HG02973 (cell line): Measurements from ENCODE around the gene DPPA3.
"Not testable (repeated sequence)": the region's sequence is repeated elsewhere in the genome, so short reads cannot be mapped to it uniquely, and the experiment has no call there.

ENCODE experiments used
- ATAC-seq: cut with Tn5 transposase; IDR thresholded peaks from one replicate; pipeline ENCODE4 v1.9.1; 2021; ENCODE audit warnings: moderate library complexity; ENCODE audit not compliant: unreplicated experiment

The DPPA3 gene

DNA sequence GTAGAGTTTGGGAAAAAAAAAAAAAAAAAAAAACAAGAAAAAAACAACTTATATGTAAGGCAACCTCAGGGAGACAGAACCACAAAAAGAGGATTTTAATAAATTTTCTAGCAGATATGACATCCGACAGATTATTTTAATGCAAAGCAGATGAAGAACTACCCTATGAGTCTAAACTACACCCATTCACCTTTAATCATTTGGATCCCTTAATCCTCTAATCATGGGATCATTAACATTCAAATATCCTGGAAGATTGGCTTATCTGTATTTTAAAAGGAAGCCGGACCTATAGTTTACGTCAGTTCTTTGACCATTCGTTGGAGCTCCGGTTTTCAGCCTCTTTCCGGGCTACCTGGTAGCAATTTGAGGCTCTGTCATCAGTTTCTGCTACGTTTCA is at the start of gene DPPA3:
DPPA3 (plus strand) TSS at position 301 of the 400 bp plus-strand sequence. CDS start 138 bp downstream, outside the sequence.
- ATAC-seq: no peak

DNA sequence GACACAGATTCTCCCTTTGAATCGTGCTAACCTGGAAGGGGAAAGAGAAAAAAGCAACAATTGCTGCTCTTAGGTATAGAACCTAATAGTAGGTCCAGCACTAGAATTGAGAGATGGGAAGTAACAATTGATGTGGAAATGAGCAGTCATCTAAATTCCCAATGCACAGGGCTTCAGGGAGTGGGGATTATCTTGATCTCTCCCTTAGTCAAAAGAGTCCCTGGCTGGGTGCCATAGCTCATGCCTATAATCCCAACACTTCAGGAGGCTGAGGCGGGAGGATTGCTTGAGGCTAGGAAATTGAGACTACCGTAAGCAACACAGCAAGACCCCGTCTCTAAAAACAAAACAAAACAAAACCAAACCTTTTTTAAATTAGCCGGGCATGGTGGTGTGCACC is 49.5 kb upstream of the DPPA3 start:
- no peak for ATAC-seq

DNA sequence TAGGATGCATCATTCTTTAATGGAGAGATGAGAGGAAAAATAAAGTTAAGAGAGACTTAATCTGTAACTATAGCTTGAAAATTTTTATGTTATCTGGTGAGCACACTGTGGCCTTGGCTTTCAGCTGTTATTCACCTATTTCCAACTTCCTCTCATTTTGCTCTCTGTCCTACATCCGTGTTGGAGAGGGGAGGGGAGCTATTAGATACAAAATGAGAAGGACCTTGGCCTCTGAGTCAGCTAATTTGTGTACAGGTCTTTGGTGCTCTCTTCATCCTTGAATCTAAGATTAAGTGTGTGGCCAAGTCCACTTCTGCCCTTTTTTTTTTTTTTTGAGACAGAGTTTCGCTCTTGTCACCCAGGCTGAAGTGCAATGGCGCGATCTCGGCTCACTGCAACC is 44.6 kb upstream of the DPPA3 start:
- ATAC-seq: no peak

DNA sequence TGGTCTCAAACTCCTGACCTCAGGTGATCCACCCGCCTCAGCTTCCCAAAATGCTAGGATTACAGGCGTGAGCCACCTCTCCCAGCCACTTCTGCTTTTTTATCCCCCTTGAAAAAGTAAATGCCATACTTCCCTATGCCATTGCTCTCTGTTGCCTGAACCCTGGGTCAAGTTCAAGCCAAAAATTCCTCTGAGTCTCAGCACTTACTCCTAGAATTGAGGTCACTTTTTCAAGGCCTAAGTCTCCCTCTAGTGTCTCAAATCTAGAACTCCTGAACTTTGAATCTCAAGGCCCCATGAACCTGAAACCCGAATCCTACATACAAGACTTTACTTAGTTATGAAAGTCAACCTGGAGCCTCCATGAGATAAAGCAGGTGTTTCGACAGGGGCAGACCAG is 44.1 kb upstream of the DPPA3 start:
- ATAC-seq: no peak

DNA sequence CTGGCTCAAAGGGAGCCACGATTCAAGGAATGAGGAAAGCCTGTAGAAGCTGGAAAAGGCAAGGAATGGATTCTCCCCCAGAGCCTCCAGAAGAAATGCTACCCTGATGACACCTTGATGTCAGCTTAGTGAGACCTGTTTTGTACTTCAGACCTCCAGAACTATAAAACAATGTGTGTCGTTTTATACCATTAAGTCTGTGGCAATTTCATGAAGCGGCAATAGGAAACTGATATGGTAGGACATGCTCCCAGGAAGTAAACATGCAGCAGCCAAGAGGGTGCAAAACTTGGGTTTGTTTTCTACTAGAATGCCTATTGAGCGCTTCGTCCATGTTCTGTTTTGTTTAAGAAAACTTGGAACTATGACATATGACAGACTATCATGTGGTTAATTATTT is 43.1 kb upstream of the DPPA3 start:
- ATAC-seq: no peak

DNA sequence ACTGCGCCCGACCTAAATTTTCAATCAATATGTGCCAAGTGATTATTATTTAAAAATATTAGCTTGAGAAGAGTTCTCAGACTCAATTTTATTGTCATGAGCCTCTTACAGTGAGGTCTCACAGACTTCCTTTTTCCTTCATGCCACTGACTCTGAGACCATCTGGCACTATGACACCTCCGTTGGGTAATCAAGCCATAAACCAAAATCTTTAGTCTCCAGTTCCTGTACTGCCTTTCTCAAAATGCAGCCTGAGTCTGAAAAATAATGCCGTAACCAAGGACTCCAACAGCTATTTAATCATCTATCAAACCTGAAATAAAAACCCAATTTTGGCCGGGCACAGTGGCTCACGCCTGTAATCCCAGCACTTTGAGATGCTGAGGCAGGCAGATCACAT is 35.8 kb upstream of the DPPA3 start:
- ATAC-seq: not testable (repeated sequence)

DNA sequence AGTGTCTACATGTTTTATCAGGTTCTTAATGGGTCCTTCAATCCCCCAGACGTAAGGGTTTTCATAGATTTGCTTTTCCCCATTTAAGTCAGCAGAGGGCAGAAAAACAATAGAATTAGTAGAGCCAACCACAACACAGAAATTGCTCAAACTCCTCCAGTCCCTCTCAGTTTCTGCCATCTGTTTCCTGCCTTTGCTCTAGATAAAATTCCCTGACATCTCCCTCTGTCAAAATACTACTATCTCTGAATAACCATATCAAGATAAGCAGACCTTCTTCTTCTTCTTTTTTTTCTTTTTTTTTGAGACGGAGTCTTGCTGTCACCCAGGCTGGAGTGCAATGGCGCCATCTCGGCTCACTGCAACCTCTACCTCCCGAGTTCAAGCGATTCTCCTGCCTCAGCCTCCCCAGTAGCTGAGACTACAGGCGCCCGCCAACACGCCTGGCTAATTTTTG is 33.8 kb upstream of the DPPA3 start:
- not testable (repeated sequence) for ATAC-seq

DNA sequence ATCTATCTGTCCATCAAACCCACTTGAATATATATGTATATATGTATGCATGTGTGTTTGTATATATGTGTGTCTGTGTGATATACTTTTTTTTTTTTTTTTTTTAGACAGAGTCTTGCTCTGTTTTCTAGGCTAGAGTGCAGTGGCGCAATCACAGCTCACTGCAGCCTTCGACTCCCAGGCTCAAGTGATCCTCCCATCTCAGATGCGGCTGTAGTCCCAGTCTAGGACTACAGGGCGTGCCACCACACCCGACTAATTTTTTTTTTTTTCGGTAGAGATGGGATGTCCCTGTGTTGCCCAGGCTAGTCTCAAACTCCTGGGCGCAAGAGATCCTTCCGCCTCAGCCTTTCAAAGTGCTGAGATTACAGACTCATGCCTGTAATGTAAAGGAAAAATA is 32.5 kb upstream of the DPPA3 start:
- no peak for ATAC-seq

DNA sequence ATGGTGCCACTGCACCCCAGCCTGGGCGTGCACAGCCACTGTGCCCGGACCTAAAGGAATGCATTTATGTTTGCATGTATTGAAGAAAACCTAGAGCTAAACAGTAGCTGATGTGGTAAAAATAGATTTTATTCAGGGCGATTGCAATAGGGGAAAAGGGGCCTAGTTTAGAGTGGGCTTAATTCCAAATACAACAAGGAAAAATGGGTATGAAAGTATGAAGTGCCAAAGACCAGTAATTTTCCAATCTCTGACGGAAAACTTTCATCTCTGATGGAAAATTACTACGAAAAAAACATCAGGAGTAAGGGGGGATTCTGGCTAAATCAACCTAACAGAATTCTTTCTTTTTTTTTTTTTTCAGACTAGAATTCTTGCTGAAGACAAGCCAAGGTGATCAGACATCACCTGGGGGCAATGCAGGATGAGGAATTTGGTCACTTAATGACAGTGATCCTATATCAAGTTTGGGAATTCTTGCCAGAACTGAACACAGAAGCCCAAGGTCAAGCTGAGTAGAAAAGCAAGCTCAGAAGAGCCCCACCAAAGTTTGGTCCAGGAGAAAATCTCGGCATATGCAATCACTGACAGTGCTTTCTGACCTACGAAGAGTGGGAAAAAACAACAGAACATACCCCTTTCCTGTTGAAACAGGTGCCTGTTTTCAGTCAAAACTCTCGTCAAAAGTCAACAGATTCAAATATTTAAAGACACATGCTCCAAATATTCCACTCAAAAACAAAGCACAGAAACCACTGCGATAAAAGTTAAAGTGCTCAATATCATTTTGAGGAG is 31.8 kb upstream of the DPPA3 start:
- ATAC-seq: no peak

DNA sequence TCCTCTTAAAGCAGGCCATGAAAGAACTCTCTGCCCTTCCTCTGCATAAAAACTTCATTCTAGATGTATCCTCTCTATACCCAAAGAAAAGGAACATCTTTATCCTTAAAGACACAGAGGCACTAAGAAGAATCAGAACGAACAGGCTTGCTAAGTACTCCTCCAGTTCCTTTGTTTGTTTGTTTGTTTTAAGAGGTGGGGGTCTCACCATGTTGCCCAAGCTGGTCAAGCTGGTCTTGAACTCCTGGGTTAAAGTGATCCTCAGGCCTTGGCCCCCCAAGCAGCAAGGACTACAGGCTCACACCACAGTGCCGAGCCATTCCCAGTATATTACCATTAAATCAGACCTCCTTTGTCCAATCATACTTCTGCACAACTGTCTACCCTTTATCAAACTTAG is 29.7 kb upstream of the DPPA3 start:
- ATAC-seq: no peak

DNA sequence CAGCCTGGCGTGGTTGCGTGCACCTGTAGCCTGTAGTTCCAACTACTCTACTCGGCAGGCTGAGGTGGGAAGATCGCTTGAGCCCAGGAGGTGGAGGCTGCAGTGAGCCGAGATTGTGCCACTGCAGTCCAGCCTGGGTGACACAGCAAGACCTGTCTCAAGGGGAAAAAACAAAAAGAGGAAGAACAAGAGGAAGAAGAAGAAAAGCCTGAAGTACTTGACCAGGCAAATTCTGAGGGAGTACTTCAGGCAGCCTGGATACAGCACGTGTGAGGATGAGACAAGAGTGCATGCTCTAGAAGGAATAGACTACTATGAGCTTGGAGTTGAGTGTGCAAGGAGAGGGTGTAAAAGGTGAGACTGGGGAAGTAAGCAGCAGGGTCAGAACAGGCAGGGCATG is 17.4 kb upstream of the DPPA3 start:
- no peak for ATAC-seq

DNA sequence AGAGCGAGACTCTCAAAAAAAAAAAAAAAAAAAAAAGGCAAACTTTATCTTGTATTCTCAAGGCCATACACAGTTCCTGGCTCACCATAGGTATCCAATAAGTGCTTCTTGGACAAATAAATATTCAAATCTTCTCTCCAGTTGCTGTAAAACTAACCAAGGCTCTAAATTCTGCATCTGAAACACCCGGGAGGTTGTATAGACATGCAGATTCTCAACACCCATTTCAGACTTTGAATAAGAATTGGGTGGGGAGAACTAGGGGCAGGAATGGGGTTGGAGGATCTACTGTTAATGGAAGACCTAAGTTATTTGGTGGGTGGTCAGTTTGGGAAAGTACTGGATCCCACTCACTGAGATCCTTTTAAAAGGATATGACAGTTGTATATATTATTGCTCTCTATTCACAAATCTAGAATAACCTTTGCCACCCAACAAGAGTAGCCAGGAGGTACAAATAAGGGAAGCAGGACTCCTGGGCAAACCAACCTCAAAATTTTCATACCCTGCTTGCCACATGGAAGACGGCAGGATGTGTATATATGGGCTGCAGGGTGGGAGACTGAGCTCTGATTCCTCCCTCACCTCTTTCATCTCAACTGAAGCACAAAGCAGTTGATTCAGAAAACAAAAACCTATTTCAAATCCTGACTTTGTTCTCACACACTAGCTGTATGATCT is 16.5 kb upstream of the DPPA3 start:
- no peak for ATAC-seq

DNA sequence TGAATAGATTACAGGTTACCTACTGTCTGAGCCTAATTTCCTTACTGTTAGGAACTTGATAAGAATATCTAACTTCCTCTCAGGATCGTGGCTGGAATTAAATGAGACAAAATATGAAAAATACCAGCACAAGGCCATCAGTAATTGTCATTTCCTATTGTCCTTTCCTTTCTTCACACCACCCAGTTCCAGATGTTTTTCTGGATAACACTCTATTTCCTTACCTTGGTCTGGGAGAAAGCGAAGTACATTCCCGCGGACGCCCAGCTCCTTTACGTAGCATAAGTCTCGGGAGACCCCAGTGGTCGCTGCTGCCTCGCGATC is 16.0 kb upstream of the DPPA3 start:
- no peak for ATAC-seq

DNA sequence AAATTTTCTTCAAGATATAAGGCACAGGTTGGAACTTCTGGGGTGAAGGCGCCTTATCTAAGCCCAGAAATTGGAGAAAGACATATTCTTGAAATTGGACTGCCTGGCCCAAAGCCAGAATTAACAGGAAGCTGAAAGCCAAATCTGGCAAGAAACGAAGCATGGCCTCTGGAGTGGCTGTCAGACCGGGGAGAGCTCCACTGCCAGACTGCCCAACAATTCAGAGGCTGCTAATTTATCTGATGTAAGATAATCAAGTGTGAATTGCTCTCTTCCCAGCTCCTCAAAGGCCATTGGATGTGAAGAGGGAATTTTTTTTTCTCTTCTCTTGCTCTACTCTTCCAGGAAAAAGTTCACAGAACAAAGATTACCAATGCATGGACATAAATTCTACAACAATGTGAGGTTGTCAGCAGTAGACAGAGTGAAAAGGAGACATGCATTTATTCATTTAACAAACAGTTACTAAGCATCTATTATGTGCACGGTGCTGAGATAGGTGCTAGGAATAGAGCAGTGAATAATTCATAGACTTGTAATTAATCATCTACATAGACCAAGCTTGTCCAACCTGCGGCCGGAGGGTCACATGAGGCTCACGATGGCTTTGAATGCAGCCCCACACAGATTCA is 15.6 kb upstream of the DPPA3 start, which contains the start of gene GDF3:
GDF3 (minus strand) TSS at position 210 of the 632 bp plus-strand sequence; CDS start at position 163, 47 bp downstream.
- no peak for ATAC-seq

DNA sequence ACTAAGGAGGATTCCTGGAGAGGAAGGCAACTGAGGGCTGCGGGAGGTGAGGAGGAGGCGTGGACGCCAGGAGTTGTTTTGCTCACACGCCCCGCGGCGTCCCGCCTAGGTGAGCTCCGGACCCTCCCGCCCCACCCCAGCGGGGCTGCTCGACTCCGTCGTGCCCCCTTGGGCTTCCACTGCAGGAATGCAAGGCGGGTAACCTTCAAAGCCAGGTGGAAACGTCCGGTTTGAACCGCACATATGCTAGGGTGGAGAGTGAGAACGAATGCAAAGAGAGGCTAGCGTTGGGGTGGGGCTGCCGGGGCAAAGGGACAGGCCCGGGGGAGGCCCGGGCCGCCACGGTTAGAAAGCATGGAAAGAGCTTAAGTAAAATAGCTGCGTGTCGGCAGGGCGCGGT is 5.4 kb upstream of the DPPA3 start:
- ATAC-seq: no peak

DNA sequence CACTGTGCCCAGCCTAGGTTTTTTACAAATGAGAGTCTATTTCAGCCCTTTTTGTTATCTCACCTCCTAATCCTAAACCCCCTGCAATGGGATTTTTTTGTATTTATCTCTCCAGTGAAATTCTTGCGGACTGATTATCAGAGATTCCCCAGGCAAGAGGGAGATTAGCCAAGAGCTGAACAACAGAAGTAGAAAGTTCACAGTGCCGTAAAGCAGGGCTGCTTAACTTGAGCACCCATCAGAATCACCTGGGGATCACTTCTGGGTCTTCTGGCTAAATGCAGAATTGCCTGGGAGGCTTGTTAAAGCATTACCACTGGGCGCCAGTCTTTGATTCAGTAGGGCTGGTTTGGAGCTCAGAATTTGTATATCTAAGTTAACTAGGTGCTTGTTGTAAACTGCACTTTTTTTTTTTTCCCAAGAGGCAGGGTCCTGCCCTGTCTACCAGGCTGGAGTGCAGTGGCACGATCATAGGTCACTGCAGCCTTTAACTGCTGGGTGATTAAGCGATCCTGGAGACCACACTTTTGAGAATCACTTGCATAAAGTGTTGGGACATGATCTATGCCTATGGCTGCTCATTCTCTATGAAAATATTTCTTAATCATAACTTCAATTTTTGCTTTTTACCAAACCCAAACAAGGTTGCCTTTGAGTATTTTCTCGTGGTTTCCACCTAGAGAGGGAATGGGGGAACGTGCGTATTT is 1.1 kb upstream of the DPPA3 start:
- no peak for ATAC-seq

DNA sequence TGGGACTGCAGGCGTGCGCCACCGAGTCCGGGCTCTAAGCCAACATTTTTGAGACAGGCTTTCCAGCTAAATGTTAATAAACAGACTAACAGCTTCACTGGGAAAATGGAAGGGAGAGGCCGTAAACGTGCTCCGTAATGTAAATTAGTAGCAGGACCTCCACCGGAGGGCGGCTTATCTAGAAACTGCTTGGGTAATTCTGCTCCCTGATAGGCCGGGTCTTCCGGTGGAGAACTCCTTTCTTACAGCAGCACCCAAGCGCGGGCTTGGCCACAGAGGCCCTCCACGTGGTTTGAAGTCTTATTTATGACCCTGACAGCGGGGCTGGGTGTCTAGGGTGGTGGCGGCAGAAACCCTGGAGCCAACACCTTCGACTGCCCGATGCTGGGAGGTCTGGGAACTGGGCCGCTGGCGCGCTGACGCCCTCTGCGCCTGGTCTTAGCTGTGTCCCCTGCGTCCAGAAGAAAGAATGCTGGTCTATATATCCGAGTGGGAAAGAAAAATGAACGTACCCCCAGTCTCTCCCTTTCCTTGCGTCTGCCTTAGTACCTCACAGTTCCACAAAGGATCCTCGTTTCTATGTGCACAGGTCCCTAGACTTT is 1.7 kb downstream of the DPPA3 start:
- ATAC-seq: no peak

DNA sequence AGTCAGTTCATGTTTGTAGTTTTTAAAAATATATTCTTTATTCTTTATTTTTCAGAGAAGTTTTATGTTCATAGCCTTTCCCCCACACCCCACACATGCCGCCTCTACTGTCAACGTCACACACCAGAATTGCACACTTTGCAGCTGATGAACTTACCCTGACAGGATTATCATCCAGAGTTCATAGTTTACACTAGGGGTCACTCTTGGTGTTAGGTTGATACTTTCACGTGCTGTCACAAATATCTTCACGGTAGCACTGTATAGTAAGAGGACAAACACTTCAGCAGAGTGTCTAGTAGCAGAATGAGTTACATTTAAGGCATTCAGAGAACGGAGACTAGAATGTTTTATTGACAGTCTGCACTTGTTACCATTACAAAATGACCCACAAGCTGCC is 5.1 kb downstream of the DPPA3 start:
- no peak for ATAC-seq

DNA sequence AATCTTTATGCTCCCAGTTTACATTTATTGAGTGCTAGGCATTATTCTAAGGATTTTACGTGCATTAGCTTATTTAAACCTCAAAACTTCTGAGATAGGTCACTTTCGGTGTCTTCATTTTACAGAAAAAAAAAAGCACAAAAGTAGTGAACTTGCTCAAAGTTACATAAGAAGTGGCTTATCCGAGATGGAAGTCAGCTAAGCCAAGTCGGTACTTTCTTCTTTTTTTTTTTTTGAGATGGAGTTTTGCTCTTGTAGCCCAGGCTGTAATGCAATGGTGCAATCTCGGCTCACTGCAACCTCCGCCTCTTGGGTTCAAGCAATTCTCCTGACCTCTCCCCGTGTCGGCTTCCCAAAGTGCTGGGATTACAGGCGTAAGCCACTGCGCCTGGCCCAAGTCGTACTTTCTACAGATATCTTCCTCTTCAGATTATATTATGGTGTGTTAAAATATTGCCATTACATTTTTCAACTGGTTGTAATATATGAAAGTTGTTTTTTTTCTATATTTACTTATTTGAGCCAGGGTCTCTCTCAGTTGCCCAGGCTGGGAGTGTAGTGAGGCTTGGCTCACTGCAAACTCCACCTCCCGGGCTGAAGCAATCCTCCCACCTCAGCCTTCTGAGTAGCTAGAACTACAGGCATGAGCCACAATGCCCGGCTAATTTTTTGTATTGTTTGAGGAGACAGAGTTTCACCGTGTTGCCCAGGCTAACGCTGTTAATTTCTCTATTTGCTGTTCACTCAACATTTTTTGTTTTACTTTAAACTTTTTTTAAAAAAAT is 8.9 kb downstream of the DPPA3 start:
- no peak for ATAC-seq

DNA sequence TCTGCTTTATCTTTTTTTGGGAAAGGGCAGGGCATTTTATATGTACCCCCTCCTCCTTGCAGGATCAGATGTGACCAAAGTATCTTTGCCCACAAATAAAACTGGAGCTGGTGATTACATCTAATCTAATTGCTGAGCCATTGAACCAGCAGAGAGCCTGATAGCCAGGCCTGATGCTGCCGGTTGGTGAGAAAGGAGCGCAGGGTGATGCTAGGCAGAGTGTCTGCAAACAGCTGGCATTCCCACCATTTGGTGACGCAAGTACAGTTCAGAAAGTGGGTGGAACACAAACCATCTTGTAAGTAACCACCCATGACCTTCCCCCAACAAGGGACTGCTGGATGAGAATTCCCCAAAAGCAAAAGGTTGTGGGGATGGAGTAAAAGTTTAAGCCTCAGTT is 12.7 kb downstream of the DPPA3 start:
- no peak for ATAC-seq
